HG02840 (cell line): Measurements from ENCODE around the gene TBRG1.

Experiments used
- ATAC-seq: cut with Tn5 transposase; IDR thresholded peaks from one replicate; pipeline ENCODE4 v1.9.1; 2021; ENCODE audit warnings: mild to moderate bottlenecking, moderate library complexity, moderate number of reproducible peaks; ENCODE audit not compliant: unreplicated experiment, low FRiP score

TBRG1 gene

GRCh38 chr11:124658501-124658900 is 35.8 kb downstream of the TBRG1 start:
- no peak for ATAC-seq

GRCh38 chr11:124658986-124659385 is 36.3 kb downstream of the TBRG1 start:
- no peak for ATAC-seq

GRCh38 chr11:124661553-124661952 is 38.9 kb downstream of the TBRG1 start:
- no peak for ATAC-seq

GRCh38 chr11:124662106-124662505 is 39.4 kb downstream of the TBRG1 start:
- ATAC-seq: no peak

GRCh38 chr11:124663861-124664260 is 41.2 kb downstream of the TBRG1 start:
- no peak for ATAC-seq

GRCh38 chr11:124667601-124668000 is 44.9 kb downstream of the TBRG1 start:
- no peak for ATAC-seq

GRCh38 chr11:124669193-124669592 is 46.5 kb downstream of the TBRG1 start:
- no peak for ATAC-seq

GRCh38 chr11:124670732-124671131 is 48.1 kb downstream of the TBRG1 start:
- no peak for ATAC-seq

- ATAC-seq: no peak
These were observed 50.0 kb downstream of the TBRG1 start for GRCh38 chr11:124672536-124673215.

GRCh38 chr11:124673333-124674167 is 50.9 kb downstream of the TBRG1 start, which contains the start of the genes SIAE and SPA17:
Gene SIAE, minus strand, starts transcription at chr11:124673739. Its CDS starts 31 bp downstream, at chr11:124673708.
Gene SPA17, plus strand, starts transcription at chr11:124673904. Its CDS starts 1,361 bp downstream, at chr11:124675265.
- ATAC-seq: peak; percentile 92

- no peak for ATAC-seq
These were observed 51.5 kb downstream of the TBRG1 start for GRCh38 chr11:124674168-124674517.

GRCh38 chr11:124674571-124674970 is 51.9 kb downstream of the TBRG1 start:
- no peak for ATAC-seq

GRCh38 chr11:124676386-124676785 is 53.7 kb downstream of the TBRG1 start:
- ATAC-seq: no peak

GRCh38 chr11:124678416-124678815 is 55.8 kb downstream of the TBRG1 start:
- no peak for ATAC-seq

- no peak for ATAC-seq
These were observed 58.8 kb downstream of the TBRG1 start for GRCh38 chr11:124681421-124681820.

- no peak for ATAC-seq
These were observed 59.8 kb downstream of the TBRG1 start for GRCh38 chr11:124682443-124682842.
